H1 (cell line): ENCODE measurements around the gene KCTD11. TPM values are rescaled to one million over a fixed set of nuclear protein-coding genes. Genes with fewer than 3 reads are reported as not detected.
A peak's percentile ranks its signal among the peaks of the same experiment; 100 is the strongest.

Experiments
- CBX8 ChIP-seq: fragments of 300-800, 300-1000 bp; sonication (generic); IDR thresholded peaks from 2 replicates; pipeline ENCODE4 v1.7.1; 2016; ENCODE audit warnings: low read depth, low read length, borderline replicate concordance
- CREB1 ChIP-seq: IDR thresholded peaks from 2 replicates; pipeline ENCODE4 v1.6.1; 2012; ENCODE audit warnings: inconsistent platforms
- EP300 ChIP-seq, 2 experiments: IDR thresholded peaks; 1 replicate in 1 of 2; 2 replicates in 1 of 2; pipeline ENCODE4 v1.6.1; 2011 to 2012; ENCODE audit warnings: low read depth in 2 of 2, low read length in 2 of 2, mild to moderate bottlenecking in 2 of 2, borderline replicate concordance in 1 of 2, inconsistent platforms in 1 of 2, moderate library complexity in 1 of 2
- GABPA ChIP-seq: IDR thresholded peaks from 2 replicates; pipeline ENCODE4 v1.6.1; 2011; ENCODE audit warnings: mild to moderate bottlenecking, low read length, moderate library complexity, borderline replicate concordance; ENCODE audit not compliant: insufficient read depth
- JUN ChIP-seq: IDR thresholded peaks from 2 replicates; pipeline ENCODE4 v1.6.1; 2011; ENCODE audit warnings: low read depth, mild to moderate bottlenecking, improper control_type of control experiment, low read length
- KDM4A ChIP-seq: IDR thresholded peaks from one replicate; pipeline ENCODE4 v1.7.1; 2012; ENCODE audit warnings: low read depth, mild to moderate bottlenecking, moderate library complexity, low read length, inconsistent platforms; ENCODE audit not compliant: severe bottlenecking
- PHF8 ChIP-seq: fragments of 200-600 bp; sonication (generic); conservative IDR thresholded peaks from 2 replicates; pipeline ENCODE4 v1.7.1; 2012; ENCODE audit warnings: low read depth, mild to moderate bottlenecking, inconsistent platforms, low read length, moderate library complexity
- RAD21 ChIP-seq, 2 experiments: IDR thresholded peaks in 1 of 2; conservative IDR thresholded peaks in 1 of 2; 2 replicates each; pipeline ENCODE4 v1.6.1; 2011; ENCODE audit warnings: low read depth in 2 of 2, low read length in 2 of 2, improper control_type of control experiment in 1 of 2, inconsistent platforms in 1 of 2, mild to moderate bottlenecking in 1 of 2, moderate library complexity in 1 of 2
- RBBP5 ChIP-seq: IDR thresholded peaks from 2 replicates; pipeline ENCODE4 v1.7.1; 2012; ENCODE audit warnings: low read depth, mild to moderate bottlenecking, inconsistent platforms, low read length, moderate library complexity, borderline replicate concordance
- SAP30 ChIP-seq: fragments of 300-600 bp; sonication (generic); IDR thresholded peaks from 2 replicates; pipeline ENCODE4 v1.7.1; 2012; ENCODE audit warnings: low read length, moderate library complexity, mild to moderate bottlenecking, inconsistent platforms; ENCODE audit not compliant: insufficient read depth, insufficient replicate concordance
- SP1 ChIP-seq: IDR thresholded peaks from 2 replicates; pipeline ENCODE4 v1.6.1; 2011; ENCODE audit warnings: low read depth, low read length
- SP4 ChIP-seq: IDR thresholded peaks from 2 replicates; pipeline ENCODE4 v1.6.1; 2012; ENCODE audit warnings: low read length, inconsistent platforms
- TAF1 ChIP-seq: IDR thresholded peaks from 2 replicates; pipeline ENCODE4 v1.6.1; 2011; ENCODE audit warnings: mild to moderate bottlenecking, low read depth, low read length
- TBP ChIP-seq: IDR thresholded peaks from 2 replicates; pipeline ENCODE4 v1.6.1; 2011; ENCODE audit warnings: low read depth, low read length, improper control_type of control experiment
- TEAD4 ChIP-seq: IDR thresholded peaks from 2 replicates; pipeline ENCODE4 v1.6.1; 2012; ENCODE audit warnings: low read depth, low read length, inconsistent platforms, mixed read lengths
- polyA plus RNA-seq, 7 experiments: library from polyadenylated mRNA; depleted of rRNA in 3 of 7; stranded (reverse) in 5 of 7; unstranded in 2 of 7; fragments of >200 nt in 5 of 7; fragments of 200-250 nt in 2 of 7; gene quantifications; 1 replicate in 5 of 7; 2 replicates in 1 of 7; 4 replicates in 1 of 7; pipeline versions ENCODE4 v1.2.1 to v1.2.3, GENCODE V29; 2011 to 2013; ENCODE audit warnings: missing spikeins in 2 of 7, mixed read lengths in 2 of 7
- total RNA-seq: library from RNA; stranded (reverse); fragmentation: NEBNext Ultra II Directional; extraction: Animal tissue kit (Norgen Biotek cat#: 25700); gene quantifications from 2 replicates; pipeline ENCODE4 v1.2.1, GENCODE V29; 2021
- TF ChIP-seq, protein P1 (sequence below): IDR thresholded peaks from 2 replicates; pipeline ENCODE4 v1.6.1; 2012; ENCODE audit warnings: inconsistent platforms

The KCTD11 gene
- total and polyA plus RNA-seq, 2 of the 8 experiments (the other 6 are each of a cell fraction or from before 2014, with no cell fraction given): 8.6 to 9.2 TPM

DNA sequence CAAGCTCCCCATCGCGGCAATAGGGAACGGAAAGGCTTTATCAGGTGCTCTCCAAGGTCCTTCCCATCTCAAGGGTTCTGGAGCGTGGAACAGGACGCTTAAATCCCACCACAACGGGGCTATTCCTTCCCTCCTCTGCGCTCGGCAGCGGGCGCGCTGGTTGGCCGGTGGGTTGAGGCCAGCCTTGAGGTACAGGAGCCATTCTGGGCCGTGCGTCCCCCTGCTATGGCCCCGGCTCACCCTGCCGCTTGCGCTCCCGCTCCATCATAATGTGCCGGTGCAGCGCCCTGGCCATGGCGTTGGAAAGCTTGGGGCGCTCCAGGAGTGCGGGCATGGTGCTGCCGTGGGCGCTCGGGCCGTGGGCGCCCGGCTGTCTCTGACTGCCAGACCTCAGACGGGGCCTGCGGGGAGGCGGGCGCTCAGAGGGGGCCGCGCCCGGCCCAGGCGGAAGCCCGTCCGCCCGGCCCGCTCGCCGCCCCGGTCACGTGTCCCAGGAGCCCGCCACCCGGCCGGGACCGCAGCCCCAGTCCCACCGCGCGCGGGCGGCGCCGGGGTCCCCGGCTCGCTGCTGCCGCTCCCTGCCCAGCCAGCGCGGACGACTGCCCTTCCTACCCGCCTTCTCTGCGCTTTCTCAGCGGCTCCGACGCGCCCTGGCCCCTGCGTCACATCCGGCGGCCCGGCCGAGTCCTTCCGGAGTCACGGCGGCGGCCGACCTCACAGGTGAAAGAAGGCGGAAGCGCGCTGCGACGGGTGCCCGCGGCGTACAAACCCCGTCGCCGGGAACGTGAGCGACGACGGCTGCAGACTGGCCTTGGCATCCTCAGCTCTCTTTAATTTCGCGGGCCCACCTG is 37.0 kb upstream of the KCTD11 start, which contains the start of gene GPS2 (continued):
- peak; percentile 89 for TF ChIP-seq TAF1
- TF ChIP-seq GABPA: peak; percentile 98
- TF ChIP-seq KDM4A: no peak
- no peak for TF ChIP-seq SP1
- peak; percentile 93 for TF ChIP-seq SAP30
- 0 out of 2 replicates have a peak, but pooled peaks have one; percentile 18 for TF ChIP-seq TEAD4
- peak; percentile 77; the same call in 1 of the 2 replicates for TF ChIP-seq TBP
- no peak for TF ChIP-seq RAD21 (IDR thresholded peaks at IDR 0.05 in 1 of 2, conservative IDR thresholded peaks at IDR 0.05 in 1 of 2; ENCODE audit: low read depth in 2 of 2, low read length in 2 of 2)
- no peak for TF ChIP-seq JUN
- no peak for TF ChIP-seq SP4
- peak; percentile 70; the same call in 1 of the 2 replicates for TF ChIP-seq RBBP5
- no peak for TF ChIP-seq CBX8
- TF ChIP-seq EP300 (IDR thresholded peaks at IDR 0.05; ENCODE audit: borderline replicate concordance in 1 of 2, low read depth in 2 of 2, low read length in 2 of 2): peak in 1 of 2 experiments; percentile 84; a peak in 1 of 3 replicates
- TF ChIP-seq, protein P1, sequence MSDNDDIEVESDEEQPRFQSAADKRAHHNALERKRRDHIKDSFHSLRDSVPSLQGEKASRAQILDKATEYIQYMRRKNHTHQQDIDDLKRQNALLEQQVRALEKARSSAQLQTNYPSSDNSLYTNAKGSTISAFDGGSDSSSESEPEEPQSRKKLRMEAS: peak; percentile 64
- TF ChIP-seq PHF8: peak; percentile 64
- TF ChIP-seq CREB1: peak; percentile 93
